Upper lobe of left lung (tissue), 6 donors: ENCODE results near the gene SPDYE4. TPM values are rescaled to one million over a fixed set of nuclear protein-coding genes. Genes with fewer than 3 reads are reported as not detected.

ENCODE experiments used
- ATAC-seq, 2 donors: fragments of 200-7000 bp; cut with Tn5 transposase; one replicate each; pipeline ENCODE4 v1.9.1; 2022; ENCODE audit warnings: mild to moderate bottlenecking in 2 of 2, moderate library complexity in 2 of 2; ENCODE audit not compliant: low FRiP score in 2 of 2
- DNase-seq, 2 donors: peaks; one replicate each; pipeline ENCODE4 v3.0.0-alpha.2; 2019 to 2020
- H3K27ac ChIP-seq, 4 donors: fragments of 200-600 bp; sonication (generic); one replicate each; pipeline ENCODE4 v1.5.1; 2016 to 2019
- H3K27me3 ChIP-seq, 4 donors: fragments of 200-600 bp; sonication (generic); one replicate each; pipeline ENCODE4 v1.5.1; 2017 to 2019
- H3K36me3 ChIP-seq, 4 donors: fragments of 200-600 bp; sonication (generic); one replicate each; pipeline ENCODE4 v1.5.1; 2016 to 2019
- H3K4me1 ChIP-seq, 4 donors: fragments of 200-600 bp; sonication (generic); one replicate each; pipeline ENCODE4 v1.5.1; 2018 to 2019
- H3K4me3 ChIP-seq, 4 donors: fragments of 200-600 bp; sonication (generic); one replicate each; pipeline ENCODE4 v1.5.1; 2017 to 2019; ENCODE audit warnings: mild to moderate bottlenecking in 2 of 4, moderate library complexity in 1 of 4
- H3K9me3 ChIP-seq, 4 donors: fragments of 200-600 bp; sonication (generic); one replicate each; pipeline ENCODE4 v1.5.1; 2018 to 2019
- CTCF ChIP-seq, 6 experiments: fragments of 450-650 bp in 4 of 6; fragments of 200-600 bp in 2 of 6; sonication (generic) in 2 of 6; IDR thresholded peaks; one replicate each; pipeline ENCODE4 v1.5.1; 2016 to 2019; ENCODE audit warnings: antibody characterized with exemption in 6 of 6
- EP300 ChIP-seq, 4 donors: sonication (generic); formaldehyde crosslinking; IDR thresholded peaks; one replicate each; pipeline ENCODE4 v1.5.1; 2017; ENCODE audit warnings: antibody characterized with exemption in 4 of 4, control low read depth in 2 of 4
- POLR2A ChIP-seq, 4 donors: fragments of 450-650 bp; IDR thresholded peaks; one replicate each; pipeline ENCODE4 v1.5.1; 2016 to 2017; ENCODE audit warnings: antibody characterized with exemption in 4 of 4, mild to moderate bottlenecking in 2 of 4
- POLR2AphosphoS5 ChIP-seq, 2 donors: sonication (generic); formaldehyde crosslinking; IDR thresholded peaks; one replicate each; pipeline ENCODE4 v1.5.1; 2017; ENCODE audit warnings: antibody characterized with exemption in 2 of 2
- WGBS, 2 donors: methylation state at CpG; one replicate each; pipeline ENCODE4 v1.1.5; 2017 to 2018; 5-methylcytosine and 5-hydroxymethylcytosine counted together
- total RNA-seq, 6 donors: library from RNA; depleted of rRNA in 4 of 6; stranded (reverse); fragments of >200 nt in 4 of 6; gene quantifications; one replicate each; pipeline versions ENCODE4 v1.1.0 to v1.2.1, GENCODE V29; 2016 to 2021
- donor health status: DM: no; HTN: no; CAD: no; lungs with moderate emphysema.
- donor health status: DM: no; HTN: yes; CAD: no; lungs with severe emphysema.

SPDYE4 gene
- total RNA-seq, 6 donors from 2014 or later: not detected

- no peak for DNase-seq
- Histone ChIP-seq H3K27ac (peak overlapping the region in 1 of 4 donors; percentile 34), H3K9me3 (peaks cover 0 to 7% (median 5%) of the 10 kb centered on the region in 4 donors), H3K27me3 (peaks cover 0 to 1% (median 0%) of the 10 kb centered on the region in 4 donors), H3K4me1 (peaks cover 0 to 15% (median 10%) of the 10 kb centered on the region in 4 donors), H3K36me3 (no peaks in the 10 kb centered on the region), H3K4me3 (no peak overlapping the region)
- TF ChIP-seq EP300 (IDR thresholded peaks at IDR 0.05) (no peak), POLR2A (IDR thresholded peaks at IDR 0.05) (no peak), CTCF (IDR thresholded peaks at IDR 0.05) (no peak), POLR2AphosphoS5 (IDR thresholded peaks at IDR 0.05) (no peak)
- no peak for ATAC-seq
- WGBS, 2 donors: 19 to 38% methylated on average over 2 of the region's 2 CpGs
These were observed 35.3 kb upstream of the SPDYE4 start for GRCh38 chr17:8793649-8794048.

GRCh38 chr17:8792646-8793045 is 34.3 kb upstream of the SPDYE4 start:
- TF ChIP-seq CTCF (IDR thresholded peaks at IDR 0.05) (no peak), POLR2AphosphoS5 (IDR thresholded peaks at IDR 0.05) (no peak), POLR2A (IDR thresholded peaks at IDR 0.05) (no peak), EP300 (IDR thresholded peaks at IDR 0.05) (no peak)
- Histone ChIP-seq H3K36me3 (no peaks in the 10 kb centered on the region), H3K4me3 (no peak overlapping the region), H3K27ac (no peak overlapping the region), H3K27me3 (no peaks in the 10 kb centered on the region), H3K9me3 (peaks cover 0 to 7% (median 5%) of the 10 kb centered on the region in 4 donors), H3K4me1 (peaks cover 0 to 15% (median 11%) of the 10 kb centered on the region in 4 donors)
- WGBS, 2 donors: 64 to 74% methylated on average over 5 to 6 of the region's 6 CpGs
- DNase-seq (no peak), ATAC-seq (no peak)

- ATAC-seq (no peak), DNase-seq (no peak)
- TF ChIP-seq CTCF (IDR thresholded peaks at IDR 0.05) (no peak), POLR2AphosphoS5 (IDR thresholded peaks at IDR 0.05) (peak in 1 of 2 donors; percentile 7), EP300 (IDR thresholded peaks at IDR 0.05) (no peak)
- WGBS, 2 donors: 90 to 96% methylated on average over 2 of the region's 2 CpGs
- Histone ChIP-seq H3K27ac (no peak overlapping the region), H3K9me3 (peaks cover 0 to 7% (median 5%) of the 10 kb centered on the region in 4 donors), H3K27me3 (no peaks in the 10 kb centered on the region), H3K4me3 (no peak overlapping the region), H3K36me3 (no peaks in the 10 kb centered on the region), H3K4me1 (peaks cover 0 to 15% (median 11%) of the 10 kb centered on the region in 4 donors)
These were observed 33.5 kb upstream of the SPDYE4 start for GRCh38 chr17:8791910-8792270.

GRCh38 chr17:8791248-8791909 is 33.0 kb upstream of the SPDYE4 start:
- H3K27me3 ChIP-seq: no peaks in the 10 kb centered on the region
- H3K9me3 ChIP-seq: peaks cover 0 to 7% (median 5%) of the 10 kb centered on the region in 4 donors
- DNase-seq (no peak), ATAC-seq (no peak)
- no peak overlapping the region for H3K4me3 ChIP-seq
- no peaks in the 10 kb centered on the region for H3K36me3 ChIP-seq
- 71 to 73% methylated on average over 4 of the region's 4 CpGs for WGBS, 2 donors
- H3K27ac ChIP-seq: no peak overlapping the region
- TF ChIP-seq EP300 (IDR thresholded peaks at IDR 0.05): no peak
- TF ChIP-seq CTCF (IDR thresholded peaks at IDR 0.05): no peak
- no peak for TF ChIP-seq POLR2A (IDR thresholded peaks at IDR 0.05)
- TF ChIP-seq POLR2AphosphoS5 (IDR thresholded peaks at IDR 0.05): no peak
- peaks cover 0 to 15% (median 11%) of the 10 kb centered on the region in 4 donors for H3K4me1 ChIP-seq

GRCh38 chr17:8789743-8790142 is 31.4 kb upstream of the SPDYE4 start:
- Histone ChIP-seq H3K9me3 (peaks cover 0 to 7% (median 5%) of the 10 kb centered on the region in 4 donors), H3K36me3 (no peaks in the 10 kb centered on the region), H3K4me1 (peaks cover 4 to 20% (median 12%) of the 10 kb centered on the region in 4 donors), H3K27ac (no peak overlapping the region), H3K4me3 (no peak overlapping the region), H3K27me3 (no peaks in the 10 kb centered on the region)
- TF ChIP-seq POLR2A (IDR thresholded peaks at IDR 0.05): no peak
- no peak for TF ChIP-seq EP300 (IDR thresholded peaks at IDR 0.05)
- no peak for TF ChIP-seq POLR2AphosphoS5 (IDR thresholded peaks at IDR 0.05)
- TF ChIP-seq CTCF (IDR thresholded peaks at IDR 0.05): no peak
- DNase-seq (peak in 1 of 2 donors; percentile 61), ATAC-seq (peak; percentile 34 to 72)
- 59 to 60% methylated on average over 10 of the region's 10 CpGs for WGBS, 2 donors
